ENCODE measurements around the gene SUPT3H.

- TF ChIP-seq MAX (IDR thresholded peaks at IDR 0.05) (no peak), CTCF (IDR thresholded peaks at IDR 0.05; ENCODE audit: low read depth, low read length, missing input control) (no peak), SP1 (IDR thresholded peaks at IDR 0.05) (no peak), REST (IDR thresholded peaks at IDR 0.05) (no peak), RAD21 (IDR thresholded peaks at IDR 0.05) (no peak), TAF1 (conservative IDR thresholded peaks at IDR 0.05) (no peak)
Measured at GRCh38 chr6:44956396-44956795, 421.3 kb downstream of the SUPT3H start.
